Measurements from ENCODE around the gene MCC. TPM values are rescaled to one million over a fixed set of nuclear protein-coding genes. Genes with fewer than 3 reads are reported as not detected.

MCC gene
- total and polyA plus RNA-seq, 2 donors (not counting 1 experiment from before 2014, with no cell fraction given): 0.09 to 0.32 TPM

DNA sequence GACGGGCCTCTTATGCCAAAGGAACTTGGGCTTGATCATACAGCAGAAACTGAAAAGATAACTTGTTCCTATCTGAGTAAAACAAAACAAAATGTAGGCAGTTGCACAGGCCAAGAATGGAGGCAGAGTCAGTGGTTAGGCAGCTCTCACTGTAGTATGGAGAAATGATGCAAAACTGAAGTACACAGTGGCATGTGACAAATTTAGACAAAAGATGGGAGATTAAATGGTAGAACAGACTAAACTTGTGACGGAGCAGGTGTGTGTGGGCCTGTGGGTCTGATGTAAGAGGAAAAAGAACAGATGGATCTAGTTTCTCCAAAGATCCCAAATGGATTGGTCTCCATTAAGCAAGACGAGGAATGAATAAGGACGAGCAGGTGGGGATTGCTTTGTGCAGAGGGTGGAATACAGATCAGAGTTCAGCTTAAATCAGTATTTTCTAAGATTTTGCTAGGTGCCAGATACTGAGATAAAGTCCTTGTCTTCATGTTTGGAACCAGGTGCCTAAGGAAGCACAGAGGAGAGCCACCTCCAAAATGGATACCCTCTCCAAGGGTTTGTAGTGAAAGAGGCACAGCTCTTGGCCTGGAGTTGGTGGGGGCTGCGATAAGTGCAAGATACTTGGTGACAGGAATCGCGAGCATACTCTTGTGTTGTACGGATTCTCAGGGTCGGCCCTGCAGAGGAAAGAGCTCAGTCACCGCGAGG is 512.4 kb downstream of the MCC start:
- intact Hi-C loops (cut with micrococcal nuclease): loop anchor here (1.0 to 10.0 kb wide), 10 partner anchors 12 to 1464 kb away; partner anchors contain the start of genes EPB41L4A, NREP, SRP19 and STARD4
- peak overlapping the region; percentile 97 for H3K4me3 Mint-ChIP-seq
- DNase-seq: no peak

More for the DNA sequence above, 512.4 kb downstream of the MCC start:
- Histone ChIP-seq H3K36me3 (replicated peaks in 1 of 2; ENCODE audit: control extremely low read depth in 1 of 2, control insufficient read depth in 1 of 2, extremely low read depth in 1 of 2, insufficient read depth in 2 of 2, low read length in 1 of 2) (no peaks in the 10 kb centered on the region), H2AFZ (ENCODE audit: insufficient read depth, low read depth, low read length, poor library complexity, severe bottlenecking) (peak overlapping the region; percentile 96), H3K4me3 (ENCODE audit: control extremely low read depth in 1 of 5, extremely low read depth in 1 of 5, insufficient read depth in 1 of 5, low read depth in 2 of 5, low read length in 4 of 5) (peak overlapping the region; percentile 77 to 99 (median 96)), H3K27ac (ENCODE audit: low read length in 2 of 2) (peak overlapping the region; percentile 74 to 84), H3K9ac (ENCODE audit: low read length) (peak overlapping the region; percentile 95), H3K27me3 (replicated peaks in 1 of 4; ENCODE audit: control extremely low read depth in 1 of 4, control insufficient read depth in 3 of 4, insufficient read depth in 4 of 4, low read length in 3 of 4) (no peaks in the 10 kb centered on the region), H3K4me1 (ENCODE audit: control insufficient read depth in 2 of 2, insufficient read depth in 2 of 2, low read length in 2 of 2) (peaks cover 19 to 28% of the 10 kb centered on the region in 2 donors), H3K79me2 (ENCODE audit: control insufficient read depth, insufficient read depth, low read length) (peaks cover 64% of the 10 kb centered on the region), H3K4me2 (replicated peaks; ENCODE audit: low read depth, low read length, poor library complexity, severe bottlenecking) (peak overlapping the region; percentile 91), H4K20me1 (ENCODE audit: control insufficient read depth, insufficient read depth, low read length, poor library complexity, severe bottlenecking) (peaks cover 8% of the 10 kb centered on the region), H3K9me3 (ENCODE audit: control extremely low read depth in 1 of 3, control insufficient read depth in 2 of 3, insufficient read depth in 1 of 3, low read length in 2 of 3) (no peaks in the 10 kb centered on the region)
- ChIA-PET CTCF (interaction anchor here (0.6 to 4.4 kb wide), 12 partner anchors 8 to 808 kb away, joined by 3 to 41 read pairs (median 4); partner anchors contain the start of genes REEP5 and SRP19), POLR2A (interaction anchor here (0.6 to 1.5 kb wide), 7 partner anchors 14 to 815 kb away, joined by 3 to 10 read pairs (median 6); partner anchors contain the start of gene SRP19)
- peaks cover 42% of the 10 kb centered on the region for H3K4me1 Mint-ChIP-seq
- TF ChIP-seq, protein P1, sequence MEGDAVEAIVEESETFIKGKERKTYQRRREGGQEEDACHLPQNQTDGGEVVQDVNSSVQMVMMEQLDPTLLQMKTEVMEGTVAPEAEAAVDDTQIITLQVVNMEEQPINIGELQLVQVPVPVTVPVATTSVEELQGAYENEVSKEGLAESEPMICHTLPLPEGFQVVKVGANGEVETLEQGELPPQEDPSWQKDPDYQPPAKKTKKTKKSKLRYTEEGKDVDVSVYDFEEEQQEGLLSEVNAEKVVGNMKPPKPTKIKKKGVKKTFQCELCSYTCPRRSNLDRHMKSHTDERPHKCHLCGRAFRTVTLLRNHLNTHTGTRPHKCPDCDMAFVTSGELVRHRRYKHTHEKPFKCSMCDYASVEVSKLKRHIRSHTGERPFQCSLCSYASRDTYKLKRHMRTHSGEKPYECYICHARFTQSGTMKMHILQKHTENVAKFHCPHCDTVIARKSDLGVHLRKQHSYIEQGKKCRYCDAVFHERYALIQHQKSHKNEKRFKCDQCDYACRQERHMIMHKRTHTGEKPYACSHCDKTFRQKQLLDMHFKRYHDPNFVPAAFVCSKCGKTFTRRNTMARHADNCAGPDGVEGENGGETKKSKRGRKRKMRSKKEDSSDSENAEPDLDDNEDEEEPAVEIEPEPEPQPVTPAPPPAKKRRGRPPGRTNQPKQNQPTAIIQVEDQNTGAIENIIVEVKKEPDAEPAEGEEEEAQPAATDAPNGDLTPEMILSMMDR (IDR thresholded peaks at IDR 0.05): no peak
- no peak for TF ChIP-seq EZH2 (IDR thresholded peaks at IDR 0.05; ENCODE audit: borderline replicate concordance, insufficient read depth, low read depth, low read length, poor library complexity, severe bottlenecking)
- H3K27me3 Mint-ChIP-seq: no peaks in the 10 kb centered on the region
- H3K9me3 Mint-ChIP-seq (ENCODE audit: insufficient read depth): no peaks in the 10 kb centered on the region
- H3K27ac Mint-ChIP-seq: peak overlapping the region; percentile 88
- no peak for ATAC-seq (ENCODE audit: low read depth)
- WGBS (ENCODE audit: insufficient coverage): 40% methylated on average over 10 of the region's 11 CpGs

All from B cell (primary cell).